Heart left ventricle (tissue), 13 donors: ENCODE results near the gene CCDC27.

ENCODE experiments used
- POLR2A ChIP-seq, 2 donors: fragments of 450-650 bp; IDR thresholded peaks; one replicate each; pipeline ENCODE4 v1.6.1; 2017; ENCODE audit warnings: antibody characterized with exemption in 2 of 2, mild to moderate bottlenecking in 2 of 2, moderate library complexity in 2 of 2
- TF ChIP-seq, protein P1 (sequence below), 12 donors: fragments of 200-600 bp; sonication (generic) in 4 of 12; IDR thresholded peaks; one replicate each; pipeline versions ENCODE4 v1.5.0 to v1.8.0; 2018 to 2022; ENCODE audit warnings: antibody characterized with exemption in 12 of 12, mild to moderate bottlenecking in 5 of 12
- donor health status: ischemic (EF 13 %, LVEDD 7.1; RV severe dilation, severe dysfunction).
- donor health status: DM: no; HTN: yes; CAD: no.
- donor health status: DM: no; HTN: no; CAD: no.
- donor health status: ischemic (EF 25% LVEDD 6.9; RV normal size, moderate dysfunction).
- donor health status: ischemic (EF 25% LVEDD 5.7; RV mildly dilated, moderate dysfunction).
- donor health status: ischemic (EF 35%, LVEDD 5.7; RV mildly dilated, moderate dysfunction).
- donor health status: nonischemic (EF 11% LVEDD 7.7; RV severe dilation, severe dysfunction).
- donor health status: DM: yes; HTN: yes; CAD: no.
- donor health status: PGD.
- donor health status: ischemic (EF 29% LVEDD 5.4; RV normal size, mild dysfunction).
- donor health status: nonischemic (EF 23%, LVEDD 6.1; RV moderate dilation, normal function).

DNA sequence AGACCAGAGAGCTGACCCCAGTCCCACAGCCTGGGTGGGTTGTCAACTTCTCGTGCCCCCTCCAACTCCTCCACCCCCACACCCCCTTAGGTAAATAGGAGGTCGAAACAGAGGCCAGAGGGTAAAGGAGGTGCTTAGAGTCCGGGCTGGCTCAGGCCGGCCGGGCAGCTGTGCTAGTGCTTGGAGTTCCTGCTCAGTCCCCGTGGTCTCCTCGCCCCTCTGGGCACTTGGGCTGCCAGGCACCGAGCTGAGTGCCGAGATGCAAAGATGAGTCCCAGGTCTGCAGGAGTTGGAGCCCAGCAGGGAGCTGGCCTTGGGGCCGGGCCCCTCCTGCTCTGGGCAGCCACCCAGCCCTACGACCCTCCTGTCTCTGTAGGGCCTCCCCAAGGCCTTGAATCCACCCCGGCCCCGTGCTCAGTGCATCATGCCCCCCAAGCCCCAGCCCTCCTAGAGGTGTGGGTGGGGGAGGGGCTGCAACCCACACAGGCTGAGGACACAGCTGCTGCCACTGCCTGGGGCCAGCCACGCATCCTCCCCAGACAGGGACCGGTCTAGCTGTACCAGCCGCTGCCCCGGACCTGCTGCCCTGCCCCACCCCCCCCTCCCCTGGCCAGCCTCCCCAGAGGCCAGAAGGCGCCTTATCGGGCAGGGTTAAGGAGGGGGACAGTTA lies 22.2 kb downstream of the CCDC27 start:
- TF ChIP-seq, protein P1, sequence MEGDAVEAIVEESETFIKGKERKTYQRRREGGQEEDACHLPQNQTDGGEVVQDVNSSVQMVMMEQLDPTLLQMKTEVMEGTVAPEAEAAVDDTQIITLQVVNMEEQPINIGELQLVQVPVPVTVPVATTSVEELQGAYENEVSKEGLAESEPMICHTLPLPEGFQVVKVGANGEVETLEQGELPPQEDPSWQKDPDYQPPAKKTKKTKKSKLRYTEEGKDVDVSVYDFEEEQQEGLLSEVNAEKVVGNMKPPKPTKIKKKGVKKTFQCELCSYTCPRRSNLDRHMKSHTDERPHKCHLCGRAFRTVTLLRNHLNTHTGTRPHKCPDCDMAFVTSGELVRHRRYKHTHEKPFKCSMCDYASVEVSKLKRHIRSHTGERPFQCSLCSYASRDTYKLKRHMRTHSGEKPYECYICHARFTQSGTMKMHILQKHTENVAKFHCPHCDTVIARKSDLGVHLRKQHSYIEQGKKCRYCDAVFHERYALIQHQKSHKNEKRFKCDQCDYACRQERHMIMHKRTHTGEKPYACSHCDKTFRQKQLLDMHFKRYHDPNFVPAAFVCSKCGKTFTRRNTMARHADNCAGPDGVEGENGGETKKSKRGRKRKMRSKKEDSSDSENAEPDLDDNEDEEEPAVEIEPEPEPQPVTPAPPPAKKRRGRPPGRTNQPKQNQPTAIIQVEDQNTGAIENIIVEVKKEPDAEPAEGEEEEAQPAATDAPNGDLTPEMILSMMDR (IDR thresholded peaks at IDR 0.05) = no peak
- TF ChIP-seq POLR2A (IDR thresholded peaks at IDR 0.05) = no peak
